ENCODE results near the gene C1orf105. TPM values are rescaled to one million over a fixed set of nuclear protein-coding genes. Genes with fewer than 3 reads are reported as not detected.

C1orf105 gene
- total and polyA plus RNA-seq, 2 experiments from 2014 or later = not detected

Other genes with a start within 250 kb of the C1orf105 start
- 22.5 and 25.2 TPM in 2 replicates for gene PIGC, start 23.4 kb downstream of the C1orf105 start, total RNA-seq (2014; rRNA removed; shearing (Covaris generic))
- gene PIGC, start 23.4 kb downstream of the C1orf105 start, polyA plus RNA-seq (2016; fragmentation: Nextera tagmentation; extraction: Ambion mirVana) = 24.3 and 28.1 TPM in 2 replicates
- 45.9 and 49.8 TPM in 2 replicates for gene SUCO, start 112.5 kb downstream of the C1orf105 start, total RNA-seq (2014; rRNA removed; shearing (Covaris generic))
- 14.1 and 18.0 TPM in 2 replicates for gene SUCO, start 112.5 kb downstream of the C1orf105 start, polyA plus RNA-seq (2016; fragmentation: Nextera tagmentation; extraction: Ambion mirVana)
- gene FASLG, start 238.4 kb downstream of the C1orf105 start, total RNA-seq (2014; rRNA removed; shearing (Covaris generic)) = not detected in 2 replicates
- not detected in 2 replicates for gene FASLG, start 238.4 kb downstream of the C1orf105 start, polyA plus RNA-seq (2016; fragmentation: Nextera tagmentation; extraction: Ambion mirVana)